LNCAP (cell line): Measurements from ENCODE around the gene PIGR.

Experiments
- TF ChIP-seq, protein P1 (sequence below): fragments of 450-650 bp; IDR thresholded peaks from 2 replicates; pipeline ENCODE4 v1.5.1; 2017; ENCODE audit warnings: mild to moderate bottlenecking

PIGR gene

DNA sequence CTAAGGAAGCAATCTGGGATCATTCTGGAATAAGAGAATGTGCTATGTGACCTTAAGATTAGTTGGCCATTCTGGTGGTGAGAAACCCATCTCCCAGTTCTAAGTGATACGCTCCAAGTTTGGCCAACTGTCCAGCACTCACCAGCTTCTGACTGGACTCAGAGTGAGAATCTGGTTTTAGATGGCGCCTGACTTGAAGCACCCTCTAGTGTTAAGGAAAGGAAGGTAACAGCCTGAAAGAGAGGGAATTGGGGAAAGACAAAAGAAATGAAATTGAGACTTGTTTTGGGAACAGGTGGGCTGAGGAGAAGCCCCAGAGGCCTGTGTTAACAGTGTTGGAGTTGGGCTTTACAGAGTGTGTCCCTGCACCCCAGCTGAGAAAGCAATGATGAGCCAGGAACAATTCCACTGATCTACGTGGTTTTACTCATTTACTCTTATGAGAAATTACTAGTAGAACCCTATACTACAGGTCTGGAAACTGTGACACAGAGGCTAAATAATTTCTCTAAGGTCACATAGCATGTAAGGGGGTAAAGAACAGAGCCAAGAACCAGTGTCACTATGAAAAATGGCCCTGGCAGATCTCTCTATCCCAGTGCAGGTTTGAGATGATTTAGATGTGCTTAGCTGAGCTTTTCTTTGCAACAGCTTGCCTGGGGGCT is 33.2 kb upstream of the PIGR start:
- TF ChIP-seq, protein P1, sequence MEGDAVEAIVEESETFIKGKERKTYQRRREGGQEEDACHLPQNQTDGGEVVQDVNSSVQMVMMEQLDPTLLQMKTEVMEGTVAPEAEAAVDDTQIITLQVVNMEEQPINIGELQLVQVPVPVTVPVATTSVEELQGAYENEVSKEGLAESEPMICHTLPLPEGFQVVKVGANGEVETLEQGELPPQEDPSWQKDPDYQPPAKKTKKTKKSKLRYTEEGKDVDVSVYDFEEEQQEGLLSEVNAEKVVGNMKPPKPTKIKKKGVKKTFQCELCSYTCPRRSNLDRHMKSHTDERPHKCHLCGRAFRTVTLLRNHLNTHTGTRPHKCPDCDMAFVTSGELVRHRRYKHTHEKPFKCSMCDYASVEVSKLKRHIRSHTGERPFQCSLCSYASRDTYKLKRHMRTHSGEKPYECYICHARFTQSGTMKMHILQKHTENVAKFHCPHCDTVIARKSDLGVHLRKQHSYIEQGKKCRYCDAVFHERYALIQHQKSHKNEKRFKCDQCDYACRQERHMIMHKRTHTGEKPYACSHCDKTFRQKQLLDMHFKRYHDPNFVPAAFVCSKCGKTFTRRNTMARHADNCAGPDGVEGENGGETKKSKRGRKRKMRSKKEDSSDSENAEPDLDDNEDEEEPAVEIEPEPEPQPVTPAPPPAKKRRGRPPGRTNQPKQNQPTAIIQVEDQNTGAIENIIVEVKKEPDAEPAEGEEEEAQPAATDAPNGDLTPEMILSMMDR: peak; percentile 53

DNA sequence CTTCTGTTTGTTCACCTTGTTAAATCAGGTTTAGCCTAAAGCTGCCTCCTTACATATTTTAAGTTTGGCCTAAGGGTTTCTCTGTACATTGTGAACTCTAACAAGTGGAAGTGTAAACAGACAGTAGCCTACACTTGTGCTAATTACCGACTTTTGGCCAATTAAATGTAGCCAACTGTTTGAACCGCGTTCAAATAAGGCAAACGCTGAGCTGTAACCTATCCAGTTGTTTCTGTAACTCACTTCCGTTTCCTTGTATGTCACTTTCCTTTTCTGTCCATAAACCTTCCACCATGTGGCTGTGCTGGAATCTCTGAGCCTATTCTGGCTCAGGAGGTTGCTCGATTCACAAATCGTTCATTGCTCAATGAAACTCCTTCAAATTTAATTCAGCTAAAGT is 32.0 kb upstream of the PIGR start:
- TF ChIP-seq, protein P1: no peak

DNA sequence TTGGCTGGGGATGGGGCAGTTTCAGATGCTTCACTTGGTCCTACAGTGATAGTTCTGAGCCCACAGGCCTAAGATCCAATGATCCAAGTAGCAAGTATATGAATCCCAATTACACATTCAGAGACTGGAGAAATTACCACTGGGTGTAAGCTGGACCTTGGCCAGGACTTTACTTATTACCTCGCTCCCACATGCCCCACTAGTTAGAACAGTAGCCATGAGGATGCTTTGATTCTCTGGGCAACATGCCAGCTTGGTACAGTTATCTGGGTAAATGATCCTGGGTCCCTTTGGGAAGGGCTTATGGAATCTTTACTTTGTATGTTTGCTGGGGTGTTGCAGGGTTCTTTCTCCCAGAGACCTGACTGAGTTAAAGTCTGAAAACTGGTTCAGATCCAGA is 29.0 kb upstream of the PIGR start:
- TF ChIP-seq, protein P1: no peak

DNA sequence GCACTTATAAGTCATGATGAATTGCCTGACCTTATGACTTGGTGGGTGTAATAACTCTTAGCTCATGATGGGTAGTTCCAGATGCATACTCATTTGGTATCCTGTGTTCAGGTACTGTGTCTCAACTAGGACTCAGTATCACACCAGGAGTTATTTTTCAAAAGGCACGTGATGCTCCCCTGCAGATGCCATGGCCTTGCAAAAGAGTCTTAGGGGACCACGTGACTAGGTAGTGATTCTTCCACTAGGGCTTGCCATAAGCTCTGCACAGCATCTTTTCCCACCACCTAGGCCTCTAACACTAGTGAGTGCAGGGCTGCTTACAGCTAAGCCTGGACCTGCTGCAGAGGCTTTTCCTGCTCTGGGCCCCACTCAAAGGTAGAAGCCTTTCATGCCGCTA is 27.9 kb upstream of the PIGR start:
- TF ChIP-seq, protein P1: no peak

DNA sequence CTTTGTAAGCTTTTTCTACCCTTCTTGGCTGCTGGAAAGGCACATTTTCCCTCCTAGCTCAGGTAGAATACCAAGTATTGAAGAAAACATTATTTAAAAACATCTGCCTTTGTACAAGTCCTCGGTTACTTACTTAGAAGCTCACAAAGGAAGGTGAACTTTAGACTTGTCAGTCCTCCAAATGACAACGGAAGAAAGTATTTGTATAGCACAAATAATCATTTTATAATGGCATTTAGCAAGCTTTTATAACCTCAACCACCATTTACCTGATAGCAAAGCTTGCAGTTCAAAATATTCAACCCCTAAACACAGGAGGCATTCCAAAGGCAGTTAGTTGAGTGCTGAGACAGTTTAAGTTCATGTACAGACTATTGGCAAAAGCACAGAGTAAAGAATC is 26.5 kb upstream of the PIGR start:
- TF ChIP-seq, protein P1: no peak

DNA sequence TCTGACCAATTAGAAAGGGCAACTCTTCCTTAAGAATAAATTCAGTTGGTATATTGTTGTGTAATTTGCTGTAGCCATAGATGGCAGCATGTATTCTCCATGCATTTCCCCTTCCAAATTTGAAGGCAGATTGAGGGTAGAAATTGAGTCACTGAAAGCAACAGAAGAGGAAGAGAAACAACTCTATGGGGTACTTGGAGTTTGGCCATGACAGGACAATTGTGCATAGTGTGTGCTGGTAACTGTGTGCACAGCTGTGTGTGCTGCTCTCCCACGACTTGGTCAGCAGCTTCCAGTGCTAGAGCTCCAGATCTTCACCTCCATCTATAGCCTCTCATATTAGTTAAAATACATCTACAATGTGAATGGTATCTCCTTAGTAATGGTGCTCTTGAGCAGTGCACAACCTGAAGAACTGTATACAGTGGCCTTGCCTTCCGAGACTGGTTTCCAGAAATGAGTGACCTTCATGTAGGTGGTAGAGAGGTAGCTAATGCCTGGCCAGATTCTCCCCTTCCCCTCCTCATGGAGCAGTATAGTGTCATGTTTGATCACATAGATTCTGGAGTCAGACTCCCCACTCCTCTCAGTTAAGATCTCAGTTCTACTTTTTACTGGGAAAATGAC is 24.9 kb upstream of the PIGR start:
- TF ChIP-seq, protein P1: no peak

DNA sequence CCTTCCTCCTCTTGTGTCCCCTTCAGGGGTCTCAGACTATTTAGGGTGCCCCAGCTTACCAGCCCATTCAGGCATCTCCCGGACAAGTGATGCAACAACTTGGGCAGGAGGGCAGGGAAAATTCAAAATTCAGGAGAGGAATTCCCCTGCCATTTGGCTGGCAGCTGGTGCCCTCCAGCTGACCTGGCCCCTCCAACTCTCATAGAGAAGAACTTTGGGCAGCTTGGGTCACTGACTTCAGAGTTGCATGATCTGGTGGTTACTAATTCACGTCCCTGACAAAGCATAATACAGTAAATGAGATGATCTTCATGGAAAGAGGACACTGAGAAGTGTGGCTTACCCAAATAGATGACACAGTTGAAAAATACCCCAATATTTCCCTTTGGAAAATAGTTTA is 24.2 kb upstream of the PIGR start, which contains the start of gene FCAMR:
FCAMR (minus strand) TSS at position 15 of the 400 bp plus-strand sequence. CDS start 335 bp downstream, outside the sequence.
- TF ChIP-seq, protein P1: no peak
